Measurements from ENCODE around the gene USP34.

The USP34 gene

DNA sequence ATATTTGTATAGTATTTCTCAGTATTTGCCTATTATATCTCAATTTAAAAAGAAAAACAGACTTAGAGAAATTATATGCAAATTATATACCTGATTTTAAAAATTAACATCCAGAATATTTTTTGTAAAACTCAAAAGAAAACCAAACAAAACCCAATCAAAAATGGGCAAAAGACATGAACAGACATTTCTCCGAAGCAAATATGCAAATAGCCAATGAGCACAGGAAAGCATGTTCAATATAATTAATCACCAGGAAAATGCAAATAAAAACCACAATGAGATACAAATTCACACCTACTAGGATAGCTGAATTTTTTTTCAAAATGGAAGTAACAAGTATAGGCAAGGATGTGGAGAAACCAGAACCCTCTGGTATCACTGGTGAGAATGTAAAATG, 108.0 kb downstream of the USP34 start:
- DNase-seq, result no peak

DNA sequence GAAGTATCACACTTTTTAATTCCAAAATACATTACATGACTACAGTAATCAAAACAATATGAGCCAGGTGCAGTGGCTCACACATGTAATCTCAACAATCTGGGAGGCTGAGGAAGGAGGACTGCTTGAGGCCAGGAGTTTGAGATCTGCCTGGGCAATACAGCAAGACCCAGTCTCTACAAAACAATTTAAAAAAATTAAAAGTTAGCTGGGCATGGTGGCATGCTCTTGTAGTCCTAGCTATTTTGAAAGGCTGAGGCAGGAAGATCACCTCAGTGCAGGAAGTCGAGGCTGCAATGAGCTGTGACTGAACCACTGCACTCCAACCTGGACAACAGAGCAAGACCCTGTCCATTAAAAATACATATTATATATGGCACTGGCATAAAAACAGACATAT, 109.8 kb downstream of the USP34 start:
- no peak for DNase-seq

DNA sequence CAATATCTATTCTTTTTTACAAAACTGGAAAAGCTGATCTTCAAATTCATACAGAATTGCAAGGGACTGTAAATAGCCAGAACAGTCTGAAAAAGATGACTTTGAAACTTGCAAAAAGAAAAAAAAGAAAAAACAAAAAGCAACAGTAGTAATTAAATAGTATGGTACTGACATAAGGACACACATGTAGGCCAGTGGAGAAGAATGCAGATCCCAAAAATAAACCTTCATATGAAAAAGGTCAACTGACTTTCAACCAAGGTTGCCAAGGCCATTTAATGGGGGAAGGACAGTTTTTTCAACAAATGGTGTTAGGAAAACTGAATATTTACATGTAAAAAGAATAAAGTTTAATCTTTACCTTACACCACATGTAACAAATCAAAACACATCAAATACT, 111.8 kb downstream of the USP34 start:
- DNase-seq, result no peak

DNA sequence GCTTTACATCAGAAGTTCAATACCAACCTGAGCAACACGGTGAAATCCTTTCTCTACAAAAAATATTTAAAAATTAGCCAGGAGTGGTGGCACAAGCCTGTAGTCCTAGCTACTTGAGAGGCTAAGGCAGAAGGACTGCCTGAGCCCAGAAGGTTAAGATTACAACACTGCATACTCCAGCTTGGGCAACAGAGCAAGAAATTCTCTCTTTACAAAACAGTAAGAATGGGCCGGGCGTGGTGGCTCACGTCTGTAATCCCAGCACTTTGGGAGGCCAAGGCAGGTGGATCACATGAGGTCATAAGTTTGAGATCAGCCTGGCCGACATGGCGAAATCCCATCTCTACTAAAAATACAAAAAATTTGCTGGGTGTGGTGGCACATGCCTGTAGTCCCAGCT, 113.2 kb downstream of the USP34 start:
- no peak for DNase-seq

DNA sequence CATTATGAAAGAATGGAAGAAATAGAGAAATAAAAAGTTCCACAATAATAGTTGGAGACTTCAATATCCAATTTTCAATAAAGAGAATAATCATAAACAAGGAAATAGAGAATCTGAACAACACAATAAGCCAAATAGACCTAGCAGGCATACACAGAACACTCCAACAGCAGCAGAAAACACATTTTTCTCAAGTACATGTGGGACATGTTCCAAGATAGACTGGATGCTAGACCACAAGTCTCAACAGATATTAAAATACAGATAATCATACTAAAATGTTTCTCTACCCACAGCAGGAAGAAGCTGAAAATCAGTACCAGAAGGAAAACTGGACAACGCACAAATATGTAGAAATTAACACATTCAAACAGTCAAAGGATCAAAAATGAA, 113.9 kb downstream of the USP34 start:
- DNase-seq, result no peak

DNA sequence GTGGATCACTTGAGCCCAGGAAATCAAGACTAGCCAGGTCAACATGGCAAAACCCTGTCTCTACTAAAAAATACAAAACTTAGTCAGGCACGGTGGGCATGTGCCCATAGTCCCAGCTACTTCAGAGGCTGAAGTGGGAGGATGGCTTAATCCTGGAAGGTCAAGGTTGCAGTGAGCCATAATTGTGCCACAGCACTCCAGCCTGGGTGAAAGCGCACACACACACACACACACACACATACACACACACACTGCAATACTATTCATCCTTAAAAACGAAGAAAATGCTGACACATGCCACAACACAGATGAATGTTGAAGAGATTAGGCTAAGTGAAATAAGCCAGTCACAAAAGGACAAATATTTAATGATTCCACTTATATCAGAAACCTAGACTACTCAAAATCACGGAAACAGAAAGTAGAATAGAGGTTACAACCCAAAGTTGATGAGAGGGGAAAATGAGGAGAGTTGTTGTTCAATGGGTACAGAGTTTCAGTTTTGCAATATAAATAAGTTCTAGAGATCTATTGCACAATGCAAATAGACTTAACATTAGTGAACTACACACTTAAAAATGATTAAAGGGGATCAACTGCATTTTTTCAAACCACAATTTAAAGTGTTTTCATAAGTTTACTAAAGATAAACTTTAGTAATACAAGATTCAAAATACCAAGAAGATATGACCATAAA, 114.5 kb downstream of the USP34 start:
- DNase-seq, result no peak

DNA sequence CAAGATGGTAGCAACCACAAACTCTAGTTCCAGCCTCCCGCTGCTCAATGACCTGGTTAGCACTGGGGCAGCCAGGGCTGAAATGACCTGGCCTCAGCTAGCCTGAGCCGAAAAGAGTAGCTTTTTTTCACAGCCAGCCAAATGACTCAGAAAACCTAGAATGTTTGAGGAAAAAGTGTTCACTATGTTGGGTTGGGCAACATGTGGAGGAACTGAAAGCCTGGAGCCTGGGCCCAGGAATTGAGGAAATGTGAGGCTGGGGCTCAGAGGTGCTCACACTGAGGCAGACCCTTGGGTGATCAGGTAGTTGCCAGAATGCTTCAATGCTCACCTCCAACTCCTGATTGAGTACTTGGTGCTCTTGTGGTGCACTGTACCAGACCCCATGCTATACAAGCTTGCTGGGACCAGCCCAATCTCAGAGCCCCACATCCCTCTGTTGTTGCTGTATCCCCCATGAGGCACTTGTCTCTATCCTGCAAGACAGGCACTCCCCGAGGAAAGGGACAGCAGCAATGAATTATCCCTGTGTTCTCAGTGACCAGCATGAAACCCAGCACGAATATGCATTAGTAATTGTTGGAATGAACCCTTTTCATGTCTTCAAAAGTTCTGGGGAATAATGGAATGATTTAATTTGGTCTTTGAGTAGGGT, 116.2 kb downstream of the USP34 start:
- no peak for DNase-seq

DNA sequence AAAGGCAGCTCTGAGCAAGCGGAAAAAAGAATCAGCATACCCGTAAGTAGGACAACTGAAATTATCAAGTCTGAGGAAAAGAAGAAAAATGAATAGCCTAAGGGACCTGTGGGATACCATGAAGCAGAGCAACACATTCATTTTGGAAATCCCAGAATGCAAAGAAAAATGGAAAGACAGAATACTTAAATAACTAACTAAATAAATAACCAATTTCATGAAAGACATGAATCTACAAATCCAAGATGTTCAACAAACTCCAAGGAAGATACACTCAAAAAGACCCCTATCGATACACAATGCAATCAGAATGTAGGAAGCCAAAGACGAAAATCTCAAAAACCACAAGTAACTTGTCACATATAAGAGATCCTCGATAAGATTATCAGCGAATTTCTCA, 117.0 kb downstream of the USP34 start:
- no peak for DNase-seq

DNA sequence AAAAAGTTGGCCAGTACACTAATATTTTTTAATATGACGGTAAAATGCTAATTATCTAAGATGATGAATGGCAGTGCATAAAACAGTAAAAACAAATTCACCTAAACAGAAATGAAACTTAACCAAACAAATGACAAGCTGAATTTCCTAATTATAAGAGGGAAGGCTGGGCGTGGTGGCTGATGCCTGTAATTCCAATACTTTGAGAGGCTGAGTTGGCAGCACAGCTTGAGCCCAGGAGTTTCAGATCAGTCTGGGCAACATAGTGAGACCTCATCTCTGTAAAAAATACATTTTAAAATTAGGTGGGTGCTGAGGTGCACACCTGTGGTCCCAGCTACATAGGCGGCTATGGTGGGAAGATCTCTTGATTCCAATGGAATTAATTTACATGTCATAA, 120.1 kb downstream of the USP34 start:
- DNase-seq, result no peak

DNA sequence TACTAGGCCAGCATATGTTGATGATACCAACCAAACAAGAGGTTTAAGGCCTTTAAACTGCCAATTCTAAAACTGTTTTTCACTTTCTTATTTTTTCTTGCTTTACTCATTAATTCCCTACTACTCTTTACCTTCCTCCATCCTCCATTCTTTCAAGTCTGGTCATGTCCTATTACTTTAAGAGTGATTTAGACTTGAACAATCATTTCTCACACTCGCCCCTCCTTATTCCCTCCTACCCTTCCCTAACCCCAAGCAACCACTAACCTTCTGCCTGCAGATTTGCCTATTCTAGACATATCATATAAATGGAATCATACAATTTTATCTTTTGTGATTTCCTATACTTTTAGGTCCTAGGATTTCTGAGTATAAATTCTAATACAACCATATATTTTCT, 127.7 kb downstream of the USP34 start:
- DNase-seq, result no peak

DNA sequence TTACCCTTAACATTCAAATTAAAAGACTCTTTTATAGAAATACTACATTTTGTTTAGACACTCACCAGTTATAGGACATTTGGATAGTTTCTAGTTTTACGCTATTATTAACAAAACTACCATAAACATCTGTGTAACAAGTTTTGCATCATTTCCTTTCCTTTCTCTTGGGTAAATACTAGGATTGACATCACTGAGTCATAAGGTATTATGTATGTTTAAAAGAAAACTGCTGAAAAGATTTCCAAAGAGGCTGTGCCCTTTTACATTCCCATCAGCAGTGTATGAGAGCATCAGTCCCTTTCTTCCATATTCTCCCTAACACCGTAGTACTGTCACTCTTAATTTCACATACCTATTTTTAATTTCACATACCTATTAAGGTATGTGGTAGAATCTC, 130.6 kb downstream of the USP34 start:
- DNase-seq, result no peak

DNA sequence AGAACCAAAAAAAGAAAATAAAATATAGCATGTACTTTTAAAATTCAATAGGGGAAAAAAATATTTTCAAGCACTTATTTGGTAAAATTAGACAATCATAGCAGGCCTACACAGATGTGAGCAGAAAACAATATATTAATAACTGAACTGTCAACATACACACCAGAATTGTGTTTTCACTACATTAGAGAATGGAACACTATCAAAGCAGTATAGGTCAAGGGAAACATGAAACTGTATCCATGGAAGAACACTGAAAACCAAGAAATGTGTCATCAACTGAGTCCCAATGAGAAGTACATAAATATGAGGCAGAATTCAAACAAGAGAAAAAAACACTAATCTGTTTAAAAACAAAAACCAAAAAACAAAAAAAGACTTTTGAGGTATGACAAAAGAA, 132.4 kb downstream of the USP34 start:
- no peak for DNase-seq

DNA sequence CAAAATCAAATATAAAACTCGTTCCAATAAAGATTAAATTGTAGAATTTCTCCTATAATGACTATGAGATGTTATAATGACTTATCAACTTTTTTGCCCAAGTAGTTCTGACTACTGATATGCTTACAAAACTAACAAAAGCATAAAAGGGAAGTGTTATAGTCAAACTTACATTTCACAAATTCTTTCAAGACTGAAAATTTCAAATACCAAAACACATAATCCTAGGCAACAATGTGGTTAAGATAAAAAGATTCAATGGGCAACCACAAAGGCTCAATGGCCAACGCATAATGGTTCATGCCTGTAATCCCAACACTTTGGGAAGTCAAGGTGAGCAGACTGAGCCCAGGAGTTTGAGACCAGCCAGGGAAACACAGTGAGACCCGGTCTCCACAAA, 135.7 kb downstream of the USP34 start:
- DNase-seq, result no peak

DNA sequence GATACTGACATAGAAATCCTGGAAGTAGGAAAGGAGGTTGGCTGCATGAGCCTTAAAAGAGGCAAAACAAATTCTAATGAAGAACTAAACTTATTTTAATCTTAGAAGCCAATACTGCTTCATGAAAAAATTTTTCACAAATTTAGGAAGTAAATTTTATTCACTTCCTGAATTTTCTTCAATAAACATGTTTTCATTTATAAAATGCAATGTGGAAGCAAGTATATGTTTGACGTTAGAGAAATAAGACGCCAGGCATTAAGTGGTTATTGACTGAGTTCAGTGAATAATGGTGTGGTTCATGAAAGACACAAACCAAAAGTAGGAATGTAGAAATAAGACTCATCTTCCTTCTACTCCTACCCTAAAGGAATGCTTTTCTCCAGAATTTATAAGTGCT, 136.4 kb downstream of the USP34 start:
- DNase-seq, result no peak

DNA sequence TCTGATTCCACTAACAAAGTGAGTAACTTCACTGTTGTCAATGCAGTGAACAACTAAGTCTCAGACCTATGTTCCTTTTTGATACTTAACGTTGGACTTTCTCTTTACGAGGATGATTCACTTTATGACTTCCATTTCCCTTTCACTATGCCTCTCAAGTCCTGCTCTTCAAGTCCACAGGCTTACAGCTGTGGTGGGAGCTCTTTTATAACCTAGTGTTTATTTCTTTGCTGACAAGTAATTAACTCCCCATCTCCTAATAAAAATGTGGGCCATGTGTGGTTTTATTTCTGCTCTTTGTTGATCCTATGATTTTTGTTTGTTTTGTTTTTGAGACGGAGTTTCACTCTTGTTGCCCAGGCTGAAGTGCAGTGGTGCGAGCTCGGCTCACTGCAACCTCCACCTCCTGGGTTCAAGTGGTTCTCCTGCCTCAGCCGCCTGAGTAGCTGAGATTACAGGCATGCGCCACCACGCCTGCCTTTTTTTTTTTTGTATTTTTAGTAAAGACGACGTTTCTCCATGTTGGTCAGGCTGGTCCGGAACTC, 142.1 kb downstream of the USP34 start:
- peak; percentile 8 for DNase-seq

DNA sequence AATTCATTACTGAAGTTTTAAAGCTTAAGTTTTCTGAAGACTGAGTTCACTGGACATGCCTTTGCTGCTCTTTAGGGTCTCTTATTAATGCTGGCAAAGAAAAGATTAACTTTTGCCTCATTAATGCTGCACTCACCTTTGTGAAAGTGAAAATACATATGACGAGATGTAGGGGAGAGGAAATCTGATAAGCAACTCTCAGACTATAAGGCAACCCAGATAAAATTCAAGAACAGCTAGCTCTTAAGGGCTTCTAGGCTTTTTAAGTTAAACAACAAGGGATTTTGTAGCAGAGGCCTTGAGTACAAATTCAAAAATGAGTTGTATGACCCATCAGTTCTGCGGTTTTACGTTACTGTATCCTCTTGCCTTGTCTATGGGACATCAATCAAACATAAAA, 143.7 kb downstream of the USP34 start:
- DNase-seq, result no peak

DNA sequence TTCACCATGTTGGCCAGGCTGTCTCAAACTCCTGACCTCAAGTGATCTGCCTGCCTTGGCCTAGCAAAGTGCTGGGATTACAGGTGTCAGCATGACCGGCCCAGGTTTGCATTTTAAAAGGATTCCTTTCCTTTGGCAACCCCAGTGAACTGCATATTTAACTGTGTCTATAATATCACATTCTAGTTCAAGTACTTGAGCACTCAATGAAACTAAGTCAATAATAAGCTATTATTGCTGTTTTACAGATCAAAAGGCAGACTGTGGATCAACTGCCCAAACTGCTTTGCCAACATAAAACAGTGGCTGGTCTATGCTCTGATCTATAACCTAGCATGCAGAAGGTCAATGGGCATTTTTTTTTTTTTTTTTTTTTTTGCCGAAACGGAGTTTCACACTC, 144.5 kb downstream of the USP34 start:
- no peak for DNase-seq

DNA sequence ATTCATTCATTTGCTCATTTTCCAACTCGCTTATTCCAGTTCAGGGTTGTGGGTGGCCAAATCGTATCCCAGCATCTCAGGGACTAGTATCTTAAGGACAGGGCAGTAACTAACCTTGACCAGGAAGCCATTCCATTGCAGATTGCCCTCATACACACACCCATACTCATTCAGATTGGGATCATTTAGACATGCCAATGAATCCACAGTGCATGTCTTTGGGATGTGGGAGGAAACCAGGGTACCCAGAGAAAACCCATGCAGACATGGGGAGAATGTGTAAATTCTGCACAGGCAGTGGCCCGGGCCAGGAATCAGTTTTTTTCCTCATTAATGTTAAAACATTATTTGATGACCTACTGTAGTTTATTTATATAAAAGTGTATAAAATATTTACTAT, 150.7 kb downstream of the USP34 start:
- no peak for DNase-seq

DNA sequence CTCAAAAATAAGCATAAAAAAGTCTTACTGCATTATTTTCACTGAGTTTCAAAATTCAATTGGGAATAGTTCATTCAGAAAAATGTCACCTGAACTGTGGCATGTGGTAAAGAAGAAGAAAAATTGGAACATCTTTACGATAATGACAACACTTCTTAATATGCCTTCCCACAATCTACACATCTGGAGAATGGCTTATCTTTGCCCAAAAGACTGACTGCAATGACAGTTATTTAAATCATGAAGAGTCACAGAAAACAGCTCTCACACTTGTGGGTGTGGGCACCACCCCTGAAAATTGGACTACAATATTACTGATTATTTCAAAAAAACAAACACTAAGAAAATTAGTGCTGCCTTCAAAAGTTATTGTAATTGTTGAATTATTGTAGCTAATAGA, 152.3 kb downstream of the USP34 start:
- DNase-seq, result no peak

DNA sequence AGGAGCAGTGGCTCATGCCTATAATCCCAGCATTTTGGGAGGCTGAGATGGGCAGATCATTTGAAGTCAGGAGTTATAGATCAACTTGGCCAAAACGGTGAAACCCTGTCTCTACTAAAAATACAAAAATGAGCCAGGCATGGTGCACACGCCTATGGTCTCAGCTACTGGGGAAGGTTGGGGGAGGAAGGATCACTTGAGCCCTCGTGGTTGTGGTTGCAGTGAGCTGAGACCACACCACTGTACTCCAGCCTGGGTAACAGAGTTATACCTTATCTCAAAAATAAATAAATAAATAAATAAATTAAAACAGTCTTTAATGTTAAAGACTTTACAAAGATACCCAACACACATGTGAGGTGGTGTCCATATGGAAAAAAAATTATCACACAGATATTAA, 174.9 kb downstream of the USP34 start:
- DNase-seq, result no peak

DNA sequence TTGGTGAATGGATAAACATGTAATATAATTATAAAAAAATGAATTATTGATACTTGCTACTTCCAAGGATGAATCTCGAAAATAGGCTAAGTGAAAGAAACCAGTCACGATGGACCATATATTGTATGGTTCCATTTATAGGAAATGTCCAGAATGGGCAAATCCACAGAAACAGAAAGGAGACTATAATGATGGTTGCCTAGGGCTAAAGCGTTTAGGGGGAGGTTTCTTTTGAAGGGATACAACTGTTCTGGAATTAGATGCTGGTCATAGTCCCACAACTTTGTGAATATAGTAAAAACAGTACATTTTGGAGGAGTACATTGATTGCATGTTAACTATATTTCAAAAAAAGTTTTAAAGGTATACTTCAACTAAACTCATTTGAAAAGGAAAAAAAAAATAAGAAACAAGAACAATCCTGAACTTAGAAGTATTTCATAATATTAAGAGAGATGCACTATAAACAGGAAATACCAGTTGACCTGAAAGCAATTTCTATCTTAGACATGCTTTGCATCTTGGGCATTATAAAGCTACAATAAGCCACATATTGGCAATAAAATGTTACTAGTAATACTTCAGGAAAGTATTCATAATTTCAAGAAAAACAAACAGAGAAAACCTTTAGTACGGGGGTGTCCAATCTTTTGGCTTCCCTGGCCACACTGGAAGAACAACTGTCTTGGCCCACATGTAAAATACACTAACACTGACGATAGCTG, 178.9 kb downstream of the USP34 start:
- no peak for DNase-seq

DNA sequence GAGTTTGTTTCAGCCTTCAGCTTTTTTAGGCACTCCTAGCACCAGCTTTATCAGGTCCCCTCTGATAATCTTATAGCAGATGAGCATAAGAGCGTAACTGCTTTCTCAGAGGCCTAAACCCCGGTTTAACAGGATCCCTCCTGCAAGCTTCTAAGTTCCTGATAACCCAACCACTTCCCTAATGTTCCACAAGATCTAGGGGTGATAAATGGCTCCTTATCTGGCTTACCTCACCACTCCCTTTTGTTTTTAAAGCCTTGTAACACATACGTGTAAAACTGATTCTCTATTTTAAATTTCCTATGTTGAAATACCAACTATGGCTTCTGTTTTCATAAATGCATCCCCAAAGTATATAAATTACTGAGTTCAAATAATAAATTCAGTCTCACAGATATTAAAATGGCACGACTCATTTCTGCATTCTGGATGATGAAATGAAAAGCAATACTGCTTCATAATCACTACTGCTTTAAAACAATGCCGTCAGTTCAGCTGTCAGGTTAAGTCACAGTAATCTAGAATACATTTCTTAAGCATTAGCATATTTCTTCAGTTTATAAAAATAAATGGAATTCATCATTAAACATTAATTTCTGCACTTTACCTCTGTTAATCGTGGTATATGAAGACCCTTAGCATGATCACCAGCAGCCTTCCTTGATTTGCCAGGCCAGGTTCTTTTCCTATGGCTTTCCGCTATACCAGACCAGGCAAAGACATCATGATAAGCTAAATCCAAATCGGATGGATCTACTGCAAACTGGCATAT, 182.6 kb downstream of the USP34 start:
- DNase-seq, result no peak

DNA sequence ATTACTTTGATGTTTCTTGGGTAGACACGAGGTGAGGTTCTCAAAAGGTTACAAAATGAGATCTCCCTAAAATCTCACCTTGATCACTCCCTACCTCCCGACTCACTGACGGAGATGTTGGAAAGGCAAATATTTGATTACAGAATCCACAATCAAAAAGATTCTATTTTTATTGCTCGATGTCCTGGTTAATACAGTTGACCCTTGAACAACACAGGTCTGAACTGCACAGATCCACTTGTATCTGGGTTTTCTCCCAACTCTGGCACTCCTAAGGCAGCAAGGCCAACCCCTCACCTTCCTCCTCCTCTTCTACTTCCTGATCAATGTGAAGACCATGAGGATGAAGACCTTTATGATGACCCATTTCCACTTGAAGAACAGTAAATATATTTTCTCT, 183.6 kb downstream of the USP34 start:
- DNase-seq, result no peak

Data from SIG-M5 (cell line).